Calu3 (cell line): ENCODE data around the gene RNF207. TPM values are rescaled to one million over a fixed set of nuclear protein-coding genes. Genes with fewer than 3 reads are reported as not detected.
"Not testable (repeated sequence)": the region's sequence is repeated elsewhere in the genome, so short reads cannot be mapped to it uniquely, and the experiment has no call there.

Source experiments
- BruUV-seq: library from RNA; stranded (reverse); fragments of 400-500 nt; replicated peaks from 2 replicates; lab custom pipeline; 2021; lab: Mats Ljungman, UMichigan
- CTCF ChIA-PET: fragments of 300-600 bp; sonication (Branson Sonifier 250); formaldehyde crosslinking; loops from one replicate; lab custom pipeline; 2022; ENCODE audit warnings: antibody characterized with exemption; lab: Charles Lee
- DNase-seq: peaks from one replicate; pipeline ENCODE4 v3.0.0; 2022
- H3K27ac Mint-ChIP-seq: one replicate; pipeline ENCODE4 v1.8.0; 2022; ENCODE audit warnings: mixed read lengths; ENCODE audit not compliant: unreplicated experiment
- H3K27me3 Mint-ChIP-seq: one replicate; pipeline ENCODE4 v1.8.0; 2022; ENCODE audit warnings: mixed read lengths; ENCODE audit not compliant: unreplicated experiment
- H3K36me3 Mint-ChIP-seq: one replicate; pipeline ENCODE4 v1.8.0; 2022; ENCODE audit warnings: mild to moderate bottlenecking, moderate library complexity, mixed read lengths; ENCODE audit not compliant: insufficient read depth, unreplicated experiment
- H3K4me1 Mint-ChIP-seq: one replicate; pipeline ENCODE4 v1.8.0; 2022; ENCODE audit warnings: mild to moderate bottlenecking, low read depth, mixed read lengths; ENCODE audit not compliant: unreplicated experiment
- H3K4me3 Mint-ChIP-seq: one replicate; pipeline ENCODE4 v1.8.0; 2022; ENCODE audit warnings: mild to moderate bottlenecking, low read depth, moderate library complexity, mixed read lengths; ENCODE audit not compliant: unreplicated experiment
- H3K9me3 Mint-ChIP-seq: one replicate; pipeline ENCODE4 v1.8.0; 2022; ENCODE audit warnings: low read depth, mixed read lengths; ENCODE audit not compliant: unreplicated experiment
- intact Hi-C: fragments of 100-400 bp; cut with micrococcal nuclease; formaldehyde crosslinking; loops from one replicate; pipeline ENCODE4 v1.10.0; 2022; ENCODE audit not compliant: unreplicated experiment
- total RNA-seq: library from RNA; stranded (reverse); gene quantifications from 2 replicates; pipeline ENCODE4 v1.2.3, GENCODE V29; 2022
- TF ChIP-seq, protein P1 (sequence below): fragments of 200-600 bp; IDR thresholded peaks from one replicate; pipeline ENCODE4 v1.8.0; 2022; ENCODE audit warnings: antibody characterized with exemption; ENCODE audit not compliant: unreplicated experiment

RNF207 gene
- total RNA-seq, 1 experiment from 2014 or later = 160 TPM

DNA sequence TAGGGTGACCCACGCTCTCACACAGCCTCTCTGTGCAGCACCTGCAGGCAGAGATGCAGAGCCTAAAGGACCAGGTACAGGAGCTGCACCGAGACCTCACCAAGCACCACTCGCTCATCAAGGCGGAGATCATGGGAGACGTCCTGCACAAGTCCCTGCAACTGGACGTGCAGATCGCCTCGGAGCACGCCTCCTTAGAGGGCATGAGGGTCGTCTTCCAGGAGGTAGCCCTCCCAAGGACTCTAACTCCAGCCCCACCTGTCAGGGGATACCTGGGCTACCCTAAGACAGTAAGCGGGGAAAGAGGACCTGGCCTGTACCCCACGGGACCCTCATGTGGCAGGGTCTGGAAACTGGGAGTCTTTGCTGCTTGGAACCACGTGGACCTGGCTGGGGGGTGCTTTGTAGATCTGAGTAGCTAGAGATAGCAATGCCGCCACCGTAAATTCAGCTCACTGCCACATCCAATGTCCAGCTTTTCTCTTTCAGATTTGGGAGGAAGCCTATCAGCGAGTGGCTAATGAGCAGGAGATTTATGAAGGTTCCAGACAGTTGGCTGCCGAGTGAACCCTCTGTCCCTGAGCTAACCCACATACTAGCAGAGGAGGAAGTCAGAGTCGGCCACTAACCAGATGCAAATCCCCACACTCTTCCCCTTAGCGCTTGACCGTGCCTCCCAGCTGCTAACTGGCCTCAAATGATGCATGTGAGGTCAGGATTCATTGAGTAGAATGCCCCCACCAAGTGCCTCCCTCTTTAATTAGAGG lies 6.5 kb downstream of the RNF207 start:
- Mint-ChIP-seq H3K4me1 (peaks cover 5% of the 10 kb centered on the region), H3K9me3 (no peaks in the 10 kb centered on the region), H3K4me3 (no peak overlapping the region), H3K27me3 (no peaks in the 10 kb centered on the region), H3K27ac (no peak overlapping the region), H3K36me3 (peaks cover 78% of the 10 kb centered on the region)
- CTCF ChIA-PET = no interaction called here
- intact Hi-C loops = no loop called here
- TF ChIP-seq, protein P1, sequence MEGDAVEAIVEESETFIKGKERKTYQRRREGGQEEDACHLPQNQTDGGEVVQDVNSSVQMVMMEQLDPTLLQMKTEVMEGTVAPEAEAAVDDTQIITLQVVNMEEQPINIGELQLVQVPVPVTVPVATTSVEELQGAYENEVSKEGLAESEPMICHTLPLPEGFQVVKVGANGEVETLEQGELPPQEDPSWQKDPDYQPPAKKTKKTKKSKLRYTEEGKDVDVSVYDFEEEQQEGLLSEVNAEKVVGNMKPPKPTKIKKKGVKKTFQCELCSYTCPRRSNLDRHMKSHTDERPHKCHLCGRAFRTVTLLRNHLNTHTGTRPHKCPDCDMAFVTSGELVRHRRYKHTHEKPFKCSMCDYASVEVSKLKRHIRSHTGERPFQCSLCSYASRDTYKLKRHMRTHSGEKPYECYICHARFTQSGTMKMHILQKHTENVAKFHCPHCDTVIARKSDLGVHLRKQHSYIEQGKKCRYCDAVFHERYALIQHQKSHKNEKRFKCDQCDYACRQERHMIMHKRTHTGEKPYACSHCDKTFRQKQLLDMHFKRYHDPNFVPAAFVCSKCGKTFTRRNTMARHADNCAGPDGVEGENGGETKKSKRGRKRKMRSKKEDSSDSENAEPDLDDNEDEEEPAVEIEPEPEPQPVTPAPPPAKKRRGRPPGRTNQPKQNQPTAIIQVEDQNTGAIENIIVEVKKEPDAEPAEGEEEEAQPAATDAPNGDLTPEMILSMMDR = no peak
- BruUV-seq = no TSS peak
- no peak for DNase-seq

DNA sequence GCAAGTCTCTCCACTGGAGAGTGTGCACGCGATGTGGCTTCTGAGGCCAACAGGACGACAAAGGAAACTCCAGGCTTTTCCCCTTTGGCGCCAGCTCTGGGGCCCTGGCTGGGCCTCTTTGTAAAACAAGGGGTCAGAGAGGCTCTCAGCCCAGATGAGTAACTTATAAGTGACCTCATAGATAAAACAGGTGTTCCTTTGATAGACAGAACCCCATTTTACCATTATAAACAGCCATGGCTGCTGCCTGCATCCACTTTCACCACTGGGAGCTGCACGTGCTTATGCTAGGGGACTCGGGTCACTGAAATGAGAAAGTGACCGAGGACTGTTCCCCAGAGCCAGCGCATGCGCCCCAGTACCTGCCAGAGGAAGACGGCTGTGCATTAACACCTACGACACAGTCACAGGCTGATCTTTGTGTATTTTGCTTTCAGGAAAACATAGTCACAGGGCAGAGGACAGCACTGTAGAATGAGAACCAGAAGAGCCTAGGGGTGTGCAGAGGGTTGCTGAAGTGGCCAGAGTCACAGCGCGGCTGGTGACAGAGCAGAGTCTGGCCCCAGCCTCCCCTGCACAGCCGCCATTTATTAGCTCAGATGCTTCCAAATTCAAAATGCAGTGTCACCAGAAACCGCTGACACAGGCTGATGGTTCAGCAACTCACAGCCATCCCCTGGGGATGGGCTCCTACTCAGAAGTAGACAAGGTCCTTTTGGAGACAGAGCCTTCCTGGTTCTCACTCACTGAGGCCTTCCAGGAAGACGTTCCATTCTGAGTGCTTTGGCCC lies 12.7 kb downstream of the RNF207 start:
- no peaks in the 10 kb centered on the region for H3K27me3 Mint-ChIP-seq
- CTCF ChIA-PET = interaction anchor here (0.6 to 0.9 kb wide), 2 partner anchors 13 to 14 kb away, joined by 3 read pairs; no protein-coding TSS in a partner anchor
- TF ChIP-seq, protein P1 = no peak
- no TSS peak for BruUV-seq
- H3K27ac Mint-ChIP-seq = peak overlapping the region; percentile 87
- peak overlapping the region; percentile 26 for H3K4me3 Mint-ChIP-seq
- H3K4me1 Mint-ChIP-seq = peaks cover 43% of the 10 kb centered on the region
- DNase-seq = peak; percentile 47
- intact Hi-C loops = no loop called here
- H3K36me3 Mint-ChIP-seq = peaks cover 78% of the 10 kb centered on the region
- H3K9me3 Mint-ChIP-seq = no peaks in the 10 kb centered on the region

DNA sequence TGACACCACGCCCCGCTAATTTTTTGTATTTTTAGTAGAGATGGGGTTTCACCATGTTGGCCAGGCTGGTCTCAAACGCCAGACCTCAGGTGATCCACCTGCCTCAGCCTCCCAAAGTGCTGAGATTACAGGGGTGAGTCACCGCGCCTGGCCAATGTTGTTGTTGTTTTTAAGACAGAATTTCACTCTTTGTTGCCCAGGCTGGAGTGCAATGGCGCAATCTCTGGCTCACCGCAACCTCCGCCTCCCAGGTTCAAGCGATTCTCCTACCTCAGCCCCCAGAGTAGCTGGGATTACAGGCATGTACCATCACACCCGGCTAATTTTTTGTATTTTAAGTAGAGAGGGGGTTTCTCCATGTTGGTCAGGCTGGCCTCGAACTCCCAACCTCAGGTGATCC lies 13.7 kb downstream of the RNF207 start:
- DNase-seq, H3K9me3 Mint-ChIP-seq, intact Hi-C loops, BruUV-seq, H3K27me3 Mint-ChIP-seq: not testable (repeated sequence)
- Mint-ChIP-seq H3K4me3 (peak overlapping the region; percentile 28), H3K27ac (peak overlapping the region; percentile 83), H3K36me3 (peaks cover 86% of the 10 kb centered on the region), H3K4me1 (peaks cover 54% of the 10 kb centered on the region)
- CTCF ChIA-PET = interaction anchor here (0.9 kb wide), 1 partner anchor 15 kb away, joined by 3 read pairs; no protein-coding TSS in a partner anchor

DNA sequence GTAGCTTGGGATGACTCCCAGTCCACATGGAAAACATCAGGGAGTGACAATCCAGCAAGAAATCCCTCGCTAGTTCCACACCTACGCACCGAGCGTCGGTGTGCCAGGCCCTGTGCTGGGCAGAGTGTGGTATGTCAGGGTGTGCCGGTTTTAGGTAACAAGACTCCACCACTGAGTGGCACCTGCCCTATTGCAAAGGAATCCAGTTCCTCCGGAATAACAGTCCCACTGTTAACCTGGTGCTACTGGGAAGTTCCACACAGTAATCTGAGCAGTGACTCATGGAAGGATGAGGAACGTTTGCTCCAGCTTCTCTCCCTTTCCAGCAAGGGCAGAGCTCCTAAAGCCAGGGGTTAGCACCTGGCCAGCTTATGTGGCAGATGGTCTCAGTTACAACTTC lies 14.3 kb downstream of the RNF207 start:
- no peaks in the 10 kb centered on the region for H3K9me3 Mint-ChIP-seq
- peaks cover 86% of the 10 kb centered on the region for H3K36me3 Mint-ChIP-seq
- no peaks in the 10 kb centered on the region for H3K27me3 Mint-ChIP-seq
- peak overlapping the region; percentile 83 for H3K27ac Mint-ChIP-seq
- CTCF ChIA-PET = interaction anchor here (0.9 to 1.0 kb wide), 2 partner anchors 10 to 15 kb away, joined by 3 to 14 read pairs; no protein-coding TSS in a partner anchor
- DNase-seq = peak; percentile 78
- no TSS peak for BruUV-seq
- H3K4me3 Mint-ChIP-seq = peak overlapping the region; percentile 28
- TF ChIP-seq, protein P1 = no peak
- intact Hi-C loops = no loop called here
- peaks cover 60% of the 10 kb centered on the region for H3K4me1 Mint-ChIP-seq
